ENCODE data around the gene LRRC27.

LRRC27 gene

GRCh38 chr10:132346806-132347205 lies 14.8 kb downstream of the LRRC27 start:
- Histone ChIP-seq H3K4me2 (ENCODE audit: low read length) (no peak overlapping the region), H3K36me3 (replicated peaks; ENCODE audit: low read depth, low read length) (no peaks in the 10 kb centered on the region), H3K9ac (ENCODE audit: low read length) (no peak overlapping the region), H4K20me1 (ENCODE audit: insufficient read depth, low read length) (no peaks in the 10 kb centered on the region), H3K79me2 (ENCODE audit: low read length) (no peaks in the 10 kb centered on the region), H3K9me3 (ENCODE audit: insufficient read depth, low read length) (no peaks in the 10 kb centered on the region), H3K27ac (ENCODE audit: low read length) (no peak overlapping the region), H2AFZ (ENCODE audit: low read depth, low read length) (no peak overlapping the region), H3K27me3 (ENCODE audit: low read depth, low read length) (no peaks in the 10 kb centered on the region), H3K4me3 (ENCODE audit: low read length) (no peak overlapping the region), H3K4me1 (ENCODE audit: low read length) (no peaks in the 10 kb centered on the region)
- TF ChIP-seq CTCF (IDR thresholded peaks at IDR 0.05; ENCODE audit: low read depth, low read length) (no peak), EZH2phosphoT487 (IDR thresholded peaks at IDR 0.05; ENCODE audit: low read depth) (no peak)

GRCh38 chr10:132347211-132347930 lies 15.4 kb downstream of the LRRC27 start:
- Histone ChIP-seq H3K9me3 (ENCODE audit: insufficient read depth, low read length) (no peaks in the 10 kb centered on the region), H3K4me3 (ENCODE audit: low read length) (no peak overlapping the region), H4K20me1 (ENCODE audit: insufficient read depth, low read length) (no peaks in the 10 kb centered on the region), H3K9ac (ENCODE audit: low read length) (no peak overlapping the region), H3K36me3 (replicated peaks; ENCODE audit: low read depth, low read length) (no peaks in the 10 kb centered on the region), H3K4me1 (ENCODE audit: low read length) (no peaks in the 10 kb centered on the region), H3K4me2 (ENCODE audit: low read length) (no peak overlapping the region), H3K27me3 (ENCODE audit: low read depth, low read length) (no peaks in the 10 kb centered on the region), H2AFZ (ENCODE audit: low read depth, low read length) (no peak overlapping the region), H3K79me2 (ENCODE audit: low read length) (no peaks in the 10 kb centered on the region), H3K27ac (ENCODE audit: low read length) (no peak overlapping the region)
- TF ChIP-seq CTCF (IDR thresholded peaks at IDR 0.05; ENCODE audit: low read depth, low read length) (no peak), EZH2phosphoT487 (IDR thresholded peaks at IDR 0.05; ENCODE audit: low read depth) (no peak)

DNA sequence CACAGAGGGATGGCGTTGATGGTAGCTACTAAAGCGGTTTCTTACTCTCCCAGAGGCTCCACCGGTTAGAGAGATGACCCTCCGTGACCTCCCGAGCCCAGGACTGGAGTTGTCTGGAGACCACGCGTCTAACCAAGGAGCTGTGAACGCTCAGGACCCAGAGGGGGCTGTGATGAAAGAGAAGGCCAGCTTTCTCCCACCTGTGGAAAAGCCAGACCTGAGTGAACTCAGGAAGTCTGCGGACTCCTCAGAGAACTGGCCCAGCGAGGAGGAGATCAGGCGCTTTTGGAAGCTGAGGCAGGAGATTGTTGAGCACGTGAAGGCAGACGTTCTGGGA lies 15.9 kb downstream of the LRRC27 start:
- Histone ChIP-seq H4K20me1 (ENCODE audit: insufficient read depth, low read length) (no peaks in the 10 kb centered on the region), H3K9ac (ENCODE audit: low read length) (no peak overlapping the region), H3K4me3 (ENCODE audit: low read length) (no peak overlapping the region), H2AFZ (ENCODE audit: low read depth, low read length) (no peak overlapping the region), H3K9me3 (ENCODE audit: insufficient read depth, low read length) (no peaks in the 10 kb centered on the region), H3K4me1 (ENCODE audit: low read length) (no peaks in the 10 kb centered on the region), H3K36me3 (replicated peaks; ENCODE audit: low read depth, low read length) (no peaks in the 10 kb centered on the region), H3K27me3 (ENCODE audit: low read depth, low read length) (no peaks in the 10 kb centered on the region), H3K27ac (ENCODE audit: low read length) (no peak overlapping the region), H3K4me2 (ENCODE audit: low read length) (no peak overlapping the region), H3K79me2 (ENCODE audit: low read length) (no peaks in the 10 kb centered on the region)
- no peak for TF ChIP-seq CTCF (IDR thresholded peaks at IDR 0.05; ENCODE audit: low read depth, low read length)
- no peak for TF ChIP-seq EZH2phosphoT487 (IDR thresholded peaks at IDR 0.05; ENCODE audit: low read depth)

DNA sequence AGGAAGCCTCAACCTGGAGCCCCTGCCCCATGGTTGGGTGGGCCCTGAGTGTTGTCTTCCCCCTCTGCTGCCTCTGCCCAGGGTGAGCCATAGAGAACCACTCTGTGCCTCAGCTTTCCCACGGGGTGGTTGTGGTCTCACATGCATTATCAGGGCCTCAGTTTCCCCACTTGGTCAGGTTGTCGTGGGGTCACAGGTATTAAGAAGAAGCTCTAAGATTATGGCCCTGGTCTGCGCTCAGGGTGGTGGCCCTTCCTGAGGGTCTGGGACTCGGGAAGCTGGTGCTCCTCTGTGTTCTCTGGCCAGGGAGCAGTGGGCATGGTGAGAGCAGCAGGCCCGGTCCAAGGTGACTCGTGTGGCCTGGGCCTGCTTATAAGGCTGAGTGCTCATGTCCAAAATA lies 17.8 kb downstream of the LRRC27 start:
- Histone ChIP-seq H3K27me3 (ENCODE audit: low read depth, low read length) (no peaks in the 10 kb centered on the region), H3K4me1 (ENCODE audit: low read length) (no peaks in the 10 kb centered on the region), H3K9me3 (ENCODE audit: insufficient read depth, low read length) (no peaks in the 10 kb centered on the region), H3K79me2 (ENCODE audit: low read length) (no peaks in the 10 kb centered on the region), H3K27ac (ENCODE audit: low read length) (no peak overlapping the region), H2AFZ (ENCODE audit: low read depth, low read length) (no peak overlapping the region), H4K20me1 (ENCODE audit: insufficient read depth, low read length) (no peaks in the 10 kb centered on the region), H3K9ac (ENCODE audit: low read length) (no peak overlapping the region), H3K4me3 (ENCODE audit: low read length) (no peak overlapping the region), H3K36me3 (replicated peaks; ENCODE audit: low read depth, low read length) (no peaks in the 10 kb centered on the region), H3K4me2 (ENCODE audit: low read length) (no peak overlapping the region)
- no peak for TF ChIP-seq CTCF (IDR thresholded peaks at IDR 0.05; ENCODE audit: low read depth, low read length)
- TF ChIP-seq EZH2phosphoT487 (IDR thresholded peaks at IDR 0.05; ENCODE audit: low read depth): no peak

Measured in OCI-LY3 (cell line).